A172 (cell line): ENCODE measurements around the gene EXOC4. TPM values are rescaled to one million over a fixed set of nuclear protein-coding genes. Genes with fewer than 3 reads are reported as not detected.
"Not testable (repeated sequence)": the region's sequence is repeated elsewhere in the genome, so short reads cannot be mapped to it uniquely, and the experiment has no call there.

Experiments used
- DNase-seq: peaks from one replicate; pipeline ENCODE4 v3.0.0-alpha.2; 2015; ENCODE audit warnings: low spot score
- total RNA-seq: library from RNA; depleted of rRNA; stranded (reverse); fragments of >200 nt; shearing (Covaris generic); gene quantifications from 2 replicates; pipeline ENCODE4 v1.2.3, GENCODE V29; 2014; rRNA removed

The EXOC4 gene
- total RNA-seq: 37.4 and 50.3 TPM in 2 replicates

GRCh38 chr7:133252858-133253518 is at the start of gene EXOC4:
Gene EXOC4 (plus strand): TSS chr7:133253078.
- DNase-seq: peak; percentile 95

GRCh38 chr7:133203490-133203889 is 49.4 kb upstream of the EXOC4 start:
- DNase-seq: no peak

GRCh38 chr7:133207687-133208086 is 45.2 kb upstream of the EXOC4 start:
- no peak for DNase-seq

- DNase-seq: not testable (repeated sequence)
These were observed 42.1 kb upstream of the EXOC4 start for GRCh38 chr7:133210817-133211216.

- not testable (repeated sequence) for DNase-seq
These were observed 39.1 kb upstream of the EXOC4 start for GRCh38 chr7:133213772-133214171.

- DNase-seq: no peak
These were observed 35.1 kb upstream of the EXOC4 start for GRCh38 chr7:133217773-133218172.

- DNase-seq: peak; percentile 36
These were observed 22.2 kb upstream of the EXOC4 start for GRCh38 chr7:133230591-133231194.

GRCh38 chr7:133233142-133233541 is 19.7 kb upstream of the EXOC4 start:
- no peak for DNase-seq

GRCh38 chr7:133234961-133235875 is 17.7 kb upstream of the EXOC4 start:
- no peak for DNase-seq

GRCh38 chr7:133237545-133237944 is 15.3 kb upstream of the EXOC4 start:
- DNase-seq: no peak

GRCh38 chr7:133240302-133240701 is 12.6 kb upstream of the EXOC4 start:
- no peak for DNase-seq

- no peak for DNase-seq
These were observed 6.3 kb upstream of the EXOC4 start for GRCh38 chr7:133246558-133246957.

- DNase-seq: no peak
These were observed 4.0 kb upstream of the EXOC4 start for GRCh38 chr7:133248901-133249300.

- no peak for DNase-seq
These were observed 396 bp upstream of the EXOC4 start for GRCh38 chr7:133252506-133252857.

- DNase-seq: no peak
These were observed 619 bp downstream of the EXOC4 start for GRCh38 chr7:133253519-133253875.

- DNase-seq: no peak
These were observed 2.6 kb downstream of the EXOC4 start for GRCh38 chr7:133255486-133255885.

- DNase-seq: no peak
These were observed 5.3 kb downstream of the EXOC4 start for GRCh38 chr7:133258174-133258573.

- DNase-seq: no peak
These were observed 12.9 kb downstream of the EXOC4 start for GRCh38 chr7:133265821-133266220.

GRCh38 chr7:133268355-133268754 is 15.5 kb downstream of the EXOC4 start:
- DNase-seq: no peak

GRCh38 chr7:133272336-133272735 is 19.5 kb downstream of the EXOC4 start:
- no peak for DNase-seq

GRCh38 chr7:133273227-133273626 is 20.3 kb downstream of the EXOC4 start:
- no peak for DNase-seq

- no peak for DNase-seq
These were observed 21.4 kb downstream of the EXOC4 start for GRCh38 chr7:133274265-133274664.

GRCh38 chr7:133275008-133275407 is 22.1 kb downstream of the EXOC4 start:
- DNase-seq: peak; percentile 26
